Rectal smooth muscle tissue (tissue), 1 donor: Measurements from ENCODE around the gene MIA2.

ENCODE experiments used
- H3K27ac ChIP-seq: one replicate; pipeline ENCODE4 v1.7.0; 2013; ENCODE audit warnings: low read depth, low read length, inconsistent platforms
- H3K27me3 ChIP-seq: one replicate; pipeline ENCODE4 v1.7.0; 2013; ENCODE audit warnings: low read length; ENCODE audit not compliant: control insufficient read depth, insufficient read depth
- H3K36me3 ChIP-seq: one replicate; pipeline ENCODE4 v1.7.0; 2013; ENCODE audit warnings: low read length; ENCODE audit not compliant: control insufficient read depth, insufficient read depth
- H3K4me1 ChIP-seq: one replicate; pipeline ENCODE4 v1.7.0; 2013; ENCODE audit warnings: low read length; ENCODE audit not compliant: control insufficient read depth, insufficient read depth
- H3K4me3 ChIP-seq: one replicate; pipeline ENCODE4 v1.7.0; 2013; ENCODE audit warnings: low read length
- H3K9ac ChIP-seq: one replicate; pipeline ENCODE4 v1.7.0; 2013; ENCODE audit warnings: low read length

The MIA2 gene

GRCh38 chr14:39432619-39433451, 199.1 kb downstream of the MIA2 start:
- Histone ChIP-seq H3K4me1 (peaks cover 4% of the 10 kb centered on the region), H3K27ac (peak overlapping the region; percentile 93), H3K27me3 (no peaks in the 10 kb centered on the region), H3K9ac (peak overlapping the region; percentile 74), H3K4me3 (peak overlapping the region; percentile 78), H3K36me3 (no peaks in the 10 kb centered on the region)

- Histone ChIP-seq H3K4me1 (peaks cover 4% of the 10 kb centered on the region), H3K4me3 (peak overlapping the region; percentile 78), H3K27me3 (no peaks in the 10 kb centered on the region), H3K27ac (peak overlapping the region; percentile 93), H3K36me3 (no peaks in the 10 kb centered on the region), H3K9ac (peak overlapping the region; percentile 34)
Observed at GRCh38 chr14:39433452-39433813, 199.7 kb downstream of the MIA2 start.

GRCh38 chr14:39434401-39434800, 200.7 kb downstream of the MIA2 start:
- Histone ChIP-seq H3K36me3 (no peaks in the 10 kb centered on the region), H3K27ac (no peak overlapping the region), H3K27me3 (no peaks in the 10 kb centered on the region), H3K4me3 (no peak overlapping the region), H3K4me1 (peaks cover 4% of the 10 kb centered on the region), H3K9ac (no peak overlapping the region)

- H3K27me3 ChIP-seq, result no peaks in the 10 kb centered on the region
- H3K27ac ChIP-seq, result no peak overlapping the region
- no peak overlapping the region for H3K9ac ChIP-seq
Observed at GRCh38 chr14:39435241-39435640, 201.5 kb downstream of the MIA2 start.

More at GRCh38 chr14:39435241-39435640, 201.5 kb downstream of the MIA2 start:
- Histone ChIP-seq H3K4me3 (no peak overlapping the region), H3K4me1 (peaks cover 4% of the 10 kb centered on the region), H3K36me3 (no peaks in the 10 kb centered on the region)
